H9 (cell line): ENCODE measurements around the gene AGPAT2. TPM values are rescaled to one million over a fixed set of nuclear protein-coding genes. Genes with fewer than 3 reads are reported as not detected.

Experiments used
- DNase-seq: peaks from one replicate; pipeline ENCODE4 v3.0.0-alpha.2; 2017
- H2AFZ ChIP-seq: one replicate; pipeline ENCODE4 v1.6.1; 2013; ENCODE audit warnings: mild to moderate bottlenecking, low read length, control low read depth, moderate library complexity
- H2AK5ac ChIP-seq: 2 replicates; pipeline ENCODE4 v1.6.1; 2013; ENCODE audit warnings: low read length, control low read depth, mixed read lengths; ENCODE audit not compliant: insufficient read length
- H2BK120ac ChIP-seq: one replicate; pipeline ENCODE4 v1.6.1; 2013; ENCODE audit warnings: low read depth, mild to moderate bottlenecking, low read length, control low read depth, inconsistent platforms; ENCODE audit not compliant: poor library complexity, severe bottlenecking
- H2BK12ac ChIP-seq: 2 replicates; pipeline ENCODE4 v1.6.1; 2013; ENCODE audit warnings: low read length, control low read depth, mixed read lengths, low read depth; ENCODE audit not compliant: insufficient read length
- H2BK15ac ChIP-seq: 2 replicates; pipeline ENCODE4 v1.6.1; 2013; ENCODE audit warnings: low read depth, low read length, control low read depth
- H2BK20ac ChIP-seq: one replicate; pipeline ENCODE4 v1.6.1; 2013; ENCODE audit warnings: low read depth, mild to moderate bottlenecking, low read length, control low read depth, inconsistent platforms; ENCODE audit not compliant: poor library complexity, severe bottlenecking
- H2BK5ac ChIP-seq: 2 replicates; pipeline ENCODE4 v1.6.1; 2013; ENCODE audit warnings: low read length, control low read depth, mixed read lengths; ENCODE audit not compliant: insufficient read length
- H3K14ac ChIP-seq: 2 replicates; pipeline ENCODE4 v1.6.1; 2013; ENCODE audit warnings: low read length, control low read depth; ENCODE audit not compliant: insufficient read depth
- H3K18ac ChIP-seq: 2 replicates; pipeline ENCODE4 v1.6.1; 2013; ENCODE audit warnings: low read depth, mild to moderate bottlenecking, mixed read lengths, low read length, control low read depth; ENCODE audit not compliant: insufficient read length
- H3K23ac ChIP-seq: 2 replicates; pipeline ENCODE4 v1.6.1; 2013; ENCODE audit warnings: low read length, control low read depth, mixed read lengths, low read depth; ENCODE audit not compliant: insufficient read length
- H3K23me2 ChIP-seq: 2 replicates; pipeline ENCODE4 v1.6.1; 2013; ENCODE audit warnings: low read depth, mild to moderate bottlenecking, mixed read lengths, low read length, control low read depth; ENCODE audit not compliant: insufficient read length, poor library complexity, severe bottlenecking
- H3K27ac ChIP-seq: 2 replicates; pipeline ENCODE4 v1.5.1; 2013; ENCODE audit warnings: low read length, control low read depth, mixed read lengths, low read depth; ENCODE audit not compliant: insufficient read length
- H3K27me3 ChIP-seq: 2 replicates; pipeline ENCODE4 v1.6.1; 2013; ENCODE audit warnings: low read length, control low read depth, inconsistent platforms; ENCODE audit not compliant: insufficient read depth
- H3K4ac ChIP-seq: 2 replicates; pipeline ENCODE4 v1.6.1; 2013; ENCODE audit warnings: low read depth, mild to moderate bottlenecking, control low read depth, inconsistent platforms, low read length, moderate library complexity
- H3K4me1 ChIP-seq: 2 replicates; pipeline ENCODE4 v1.6.1; 2013; ENCODE audit warnings: low read length, control low read depth, inconsistent platforms; ENCODE audit not compliant: insufficient read depth
- H3K4me2 ChIP-seq: 2 replicates; pipeline ENCODE4 v1.6.1; 2013; ENCODE audit warnings: low read length, control low read depth, mixed read lengths; ENCODE audit not compliant: insufficient read length, insufficient read depth
- H3K56ac ChIP-seq: 2 replicates; pipeline ENCODE4 v1.6.1; 2013; ENCODE audit warnings: low read depth, mild to moderate bottlenecking, mixed read lengths, low read length, control low read depth; ENCODE audit not compliant: insufficient read length
- H3K79me1 ChIP-seq: 2 replicates; pipeline ENCODE4 v1.6.1; 2013; ENCODE audit warnings: low read depth, mild to moderate bottlenecking, moderate library complexity, low read length, control low read depth, inconsistent platforms; ENCODE audit not compliant: insufficient read depth, poor library complexity, severe bottlenecking
- H3K79me2 ChIP-seq: 2 replicates; pipeline ENCODE4 v1.6.1; 2013; ENCODE audit warnings: low read length, control low read depth, inconsistent platforms; ENCODE audit not compliant: insufficient read depth
- H3K9ac ChIP-seq: 2 replicates; pipeline ENCODE4 v1.6.1; 2013; ENCODE audit warnings: low read length, control low read depth, mixed read lengths; ENCODE audit not compliant: insufficient read length; ENCODE audit errors: extremely low read depth
- H3K9me3 ChIP-seq: one replicate; pipeline ENCODE4 v1.6.1; 2013; ENCODE audit warnings: low read depth, low read length, inconsistent platforms; ENCODE audit not compliant: control insufficient read depth
- H3T11ph ChIP-seq: one replicate; pipeline ENCODE4 v1.6.1; 2013; ENCODE audit warnings: mild to moderate bottlenecking, low read length, control low read depth, inconsistent platforms
- H4K20me1 ChIP-seq: one replicate; pipeline ENCODE4 v1.6.1; 2013; ENCODE audit not compliant: control insufficient read depth, insufficient read length, insufficient read depth
- H4K5ac ChIP-seq: 2 replicates; pipeline ENCODE4 v1.6.1; 2013; ENCODE audit warnings: low read depth, mild to moderate bottlenecking, mixed read lengths, low read length, control low read depth; ENCODE audit not compliant: insufficient read length
- H4K8ac ChIP-seq: replicated peaks from 2 replicates; pipeline ENCODE4 v1.6.1; 2013; ENCODE audit warnings: low read length, control low read depth, mixed read lengths, low read depth; ENCODE audit not compliant: insufficient read length
- H4K91ac ChIP-seq: 2 replicates; pipeline ENCODE4 v1.6.1; 2013; ENCODE audit warnings: low read depth, mild to moderate bottlenecking, moderate library complexity, mixed read lengths, low read length, control low read depth; ENCODE audit not compliant: insufficient read length
- H3K27ac Mint-ChIP-seq, 3 experiments: 2 replicates in 2 of 3; 3 replicates in 1 of 3; pipeline ENCODE4 v1.8.0; 2020 to 2021; ENCODE audit warnings: mixed read lengths in 3 of 3, mild to moderate bottlenecking in 1 of 3, moderate library complexity in 1 of 3
- H3K27me3 Mint-ChIP-seq: 2 replicates; pipeline ENCODE4 v1.8.0; 2021; ENCODE audit warnings: low read depth, mild to moderate bottlenecking, moderate library complexity, mixed read lengths
- H3K36me3 Mint-ChIP-seq, 3 experiments: 2 replicates in 2 of 3; 3 replicates in 1 of 3; pipeline ENCODE4 v1.8.0; 2020 to 2021; ENCODE audit warnings: low read depth in 3 of 3, mixed read lengths in 3 of 3; ENCODE audit not compliant: insufficient read depth in 1 of 3
- H3K4me1 Mint-ChIP-seq, 2 experiments: 2 replicates each; pipeline ENCODE4 v1.8.0; 2020; ENCODE audit warnings: mixed read lengths in 2 of 2
- H3K4me3 Mint-ChIP-seq, 2 experiments: 2 replicates in 1 of 2; 3 replicates in 1 of 2; pipeline ENCODE4 v1.8.0; 2020 to 2021; ENCODE audit warnings: mild to moderate bottlenecking in 2 of 2, mixed read lengths in 2 of 2, moderate library complexity in 1 of 2
- H3K9me3 Mint-ChIP-seq, 2 experiments: 2 replicates in 1 of 2; 3 replicates in 1 of 2; pipeline ENCODE4 v1.8.0; 2020; ENCODE audit warnings: mild to moderate bottlenecking in 2 of 2, mixed read lengths in 2 of 2, moderate library complexity in 1 of 2
- WGBS: extraction: QIAGEN DNeasy Blood & Tissue Kit; methylation state at CpG from one replicate; pipeline ENCODE4 v1.1.7; 2013; ENCODE audit warnings: missing lambda C conversion rate, low lambda C conversion rate, mixed read lengths; ENCODE audit not compliant: insufficient read length; ENCODE audit errors: extremely low coverage; 5-methylcytosine and 5-hydroxymethylcytosine counted together
- total RNA-seq: library from RNA; stranded (reverse); gene quantifications from 2 replicates; pipeline ENCODE4 v1.2.1, GENCODE V29; 2021
- TF ChIP-seq, protein P1 (sequence below): fragments of 200-600 bp; sonication (generic); conservative IDR thresholded peaks from 3 replicates; pipeline ENCODE4 v1.8.0; 2021; ENCODE audit warnings: antibody characterized with exemption, mild to moderate bottlenecking

The AGPAT2 gene
- total RNA-seq, 1 experiment from 2014 or later, result 29.7 TPM

DNA sequence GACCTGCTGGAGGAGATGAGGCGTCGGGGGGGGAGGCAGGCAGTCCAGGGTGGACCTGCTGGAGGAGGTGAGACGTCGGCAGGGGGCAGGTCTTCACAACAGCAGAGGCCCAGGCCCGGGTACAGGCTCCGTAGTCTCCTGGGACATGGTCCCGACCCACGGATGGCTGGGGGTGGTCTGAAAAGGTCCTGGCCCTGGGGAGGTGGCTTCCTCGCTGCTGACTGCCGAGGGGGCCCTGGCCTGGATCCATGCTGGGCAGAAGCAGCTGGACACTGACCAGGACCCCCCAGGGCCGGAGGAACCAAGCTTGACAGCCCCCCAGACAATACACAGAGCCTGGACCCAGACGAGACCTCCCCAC is 16.0 kb downstream of the AGPAT2 start:
- Histone ChIP-seq H3K79me2 (no peaks in the 10 kb centered on the region), H3K18ac (no peak overlapping the region), H3K27me3 (no peaks in the 10 kb centered on the region), H3K23me2 (no peaks in the 10 kb centered on the region), H3K14ac (no peak overlapping the region), H2BK12ac (no peak overlapping the region), H2AFZ (no peak overlapping the region), H4K5ac (no peak overlapping the region), H3T11ph (no peak overlapping the region), H2BK120ac (no peak overlapping the region), H3K4ac (no peak overlapping the region), H3K56ac (no peak overlapping the region), H3K4me1 (no peaks in the 10 kb centered on the region), H2BK20ac (no peak overlapping the region), H2BK5ac (no peak overlapping the region), H3K9ac (no peak overlapping the region), H3K27ac (no peak overlapping the region), H2BK15ac (no peak overlapping the region), H3K23ac (no peak overlapping the region), H2AK5ac (no peak overlapping the region), H4K20me1 (peaks cover 4% of the 10 kb centered on the region), H4K8ac (no peak overlapping the region), H3K79me1 (no peaks in the 10 kb centered on the region), H4K91ac (no peak overlapping the region), H3K4me2 (no peak overlapping the region), H3K9me3 (no peaks in the 10 kb centered on the region)
- Mint-ChIP-seq H3K4me3 (no peak overlapping the region), H3K4me1 (peaks cover 2 to 8% of the 10 kb centered on the region in 2 experiments; a peak in 3 of 4 replicates), H3K36me3 (peaks cover 0 to 3% (median 0%) of the 10 kb centered on the region in 3 experiments; a peak in 3 of 7 replicates), H3K27me3 (peaks cover 6% of the 10 kb centered on the region; the same call in 1 of the 2 replicates), H3K9me3 (no peaks in the 10 kb centered on the region), H3K27ac (no peak overlapping the region)
- TF ChIP-seq, protein P1, sequence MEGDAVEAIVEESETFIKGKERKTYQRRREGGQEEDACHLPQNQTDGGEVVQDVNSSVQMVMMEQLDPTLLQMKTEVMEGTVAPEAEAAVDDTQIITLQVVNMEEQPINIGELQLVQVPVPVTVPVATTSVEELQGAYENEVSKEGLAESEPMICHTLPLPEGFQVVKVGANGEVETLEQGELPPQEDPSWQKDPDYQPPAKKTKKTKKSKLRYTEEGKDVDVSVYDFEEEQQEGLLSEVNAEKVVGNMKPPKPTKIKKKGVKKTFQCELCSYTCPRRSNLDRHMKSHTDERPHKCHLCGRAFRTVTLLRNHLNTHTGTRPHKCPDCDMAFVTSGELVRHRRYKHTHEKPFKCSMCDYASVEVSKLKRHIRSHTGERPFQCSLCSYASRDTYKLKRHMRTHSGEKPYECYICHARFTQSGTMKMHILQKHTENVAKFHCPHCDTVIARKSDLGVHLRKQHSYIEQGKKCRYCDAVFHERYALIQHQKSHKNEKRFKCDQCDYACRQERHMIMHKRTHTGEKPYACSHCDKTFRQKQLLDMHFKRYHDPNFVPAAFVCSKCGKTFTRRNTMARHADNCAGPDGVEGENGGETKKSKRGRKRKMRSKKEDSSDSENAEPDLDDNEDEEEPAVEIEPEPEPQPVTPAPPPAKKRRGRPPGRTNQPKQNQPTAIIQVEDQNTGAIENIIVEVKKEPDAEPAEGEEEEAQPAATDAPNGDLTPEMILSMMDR, result no peak
- WGBS, result no CpG with 5 or more reads among the region's 12 CpGs
- DNase-seq, result no peak
